H1 (cell line): ENCODE measurements around the gene MUC16. TPM values are rescaled to one million over a fixed set of nuclear protein-coding genes. Genes with fewer than 3 reads are reported as not detected.

Experiments used
- CTCF ChIA-PET: fragments of 300-600 bp; sonication (Branson Sonifier 250); formaldehyde crosslinking; loops from one replicate; lab custom pipeline; 2021; ENCODE audit not compliant: partially characterized antibody; lab: Charles Lee
- POLR2A ChIA-PET: fragments of 300-600 bp; sonication (Branson Sonifier 250); formaldehyde crosslinking; loops from one replicate; lab custom pipeline; 2021; ENCODE audit warnings: inconsistent platforms; ENCODE audit not compliant: partially characterized antibody; lab: Charles Lee
- DNase-seq, 2 experiments: peaks; one replicate each; pipeline versions ENCODE4 v3.0.0 to v3.0.0-alpha.2; 2010 to 2022; ENCODE audit warnings: low spot score in 2 of 2, low read depth in 1 of 2, mixed read lengths in 1 of 2
- FAIRE-seq: peaks from 2 replicates; lab custom pipeline; 2011; peaks lifted over from hg19 to GRCh38; lab: Jason Lieb, UNC
- H2AFZ ChIP-seq: 2 replicates; pipeline ENCODE4 v1.8.1; 2012; ENCODE audit warnings: low read length, inconsistent platforms
- H2AK5ac ChIP-seq: 2 replicates; pipeline ENCODE4 v1.6.1; 2013; ENCODE audit warnings: low read depth, low read length
- H2BK120ac ChIP-seq: replicated peaks from 2 replicates; pipeline ENCODE3; 2013; ENCODE audit warnings: low read depth, low read length, inconsistent platforms
- H2BK12ac ChIP-seq: 2 replicates; pipeline ENCODE4 v1.6.1; 2013; ENCODE audit warnings: low read depth, low read length
- H2BK15ac ChIP-seq: 2 replicates; pipeline ENCODE4 v1.6.1; 2013; ENCODE audit warnings: low read length
- H2BK20ac ChIP-seq: 2 replicates; pipeline ENCODE4 v1.6.1; 2013; ENCODE audit warnings: low read length
- H2BK5ac ChIP-seq: 2 replicates; pipeline ENCODE4 v1.6.1; 2013; ENCODE audit warnings: low read depth, low read length
- H3K14ac ChIP-seq: 2 replicates; pipeline ENCODE4 v1.6.1; 2013; ENCODE audit warnings: inconsistent platforms; ENCODE audit not compliant: insufficient read length
- H3K18ac ChIP-seq: 2 replicates; pipeline ENCODE4 v1.6.1; 2013; ENCODE audit warnings: low read length; ENCODE audit errors: extremely low read depth
- H3K23ac ChIP-seq: 2 replicates; pipeline ENCODE4 v1.6.1; 2013; ENCODE audit warnings: inconsistent platforms; ENCODE audit not compliant: insufficient read length
- H3K23me2 ChIP-seq: 2 replicates; pipeline ENCODE4 v1.6.1; 2013; ENCODE audit warnings: low read depth, low read length
- H3K27ac ChIP-seq: 2 replicates; pipeline ENCODE4 v1.6.1; 2011; ENCODE audit warnings: low read depth, low read length, inconsistent platforms
- H3K27me3 ChIP-seq, 4 experiments: replicated peaks in 1 of 4; 1 replicate in 1 of 4; 2 replicates in 3 of 4; pipeline versions ENCODE4 v1.6.1 to v1.8.1; 2011 to 2013; ENCODE audit warnings: low read length in 3 of 4, mild to moderate bottlenecking in 3 of 4, inconsistent platforms in 2 of 4, mixed read lengths in 2 of 4, moderate library complexity in 1 of 4; ENCODE audit not compliant: control insufficient read depth in 3 of 4, insufficient read depth in 3 of 4; ENCODE audit errors: extremely low read depth in 1 of 4
- H3K36me3 ChIP-seq, 4 experiments: 2 replicates each; pipeline versions ENCODE4 v1.6.1 to v1.8.1; 2011 to 2013; ENCODE audit warnings: mild to moderate bottlenecking in 4 of 4, low read length in 3 of 4, moderate library complexity in 2 of 4, control low read depth in 1 of 4, inconsistent platforms in 1 of 4; ENCODE audit not compliant: insufficient read depth in 4 of 4, control insufficient read depth in 2 of 4
- H3K4ac ChIP-seq: replicated peaks from 2 replicates; pipeline ENCODE3; 2013; ENCODE audit warnings: low read length, low read depth, mixed read lengths, inconsistent platforms; ENCODE audit not compliant: insufficient read length
- H3K4me1 ChIP-seq, 4 experiments: replicated peaks in 1 of 4; 1 replicate in 1 of 4; 2 replicates in 3 of 4; pipeline versions ENCODE4 v1.6.1 to v1.8.1; 2011 to 2013; ENCODE audit warnings: low read length in 3 of 4, inconsistent platforms in 2 of 4, mixed read lengths in 1 of 4; ENCODE audit not compliant: insufficient read depth in 4 of 4, control insufficient read depth in 3 of 4
- H3K4me2 ChIP-seq, 2 experiments: 2 replicates each; pipeline versions ENCODE4 v1.6.1 to v1.8.1; 2011 to 2013; ENCODE audit warnings: low read depth in 2 of 2, low read length in 2 of 2, control low read depth in 1 of 2, inconsistent platforms in 1 of 2, mild to moderate bottlenecking in 1 of 2; ENCODE audit not compliant: insufficient read depth in 1 of 2
- H3K4me3 ChIP-seq, 4 experiments: fragments of 200-600, 300-600 bp in 1 of 4; sonication (generic), shearing (Covaris generic), sonication (Bioruptor Twin) in 1 of 4; 2 replicates each; pipeline versions ENCODE4 v1.5.1 to v1.8.1; 2011 to 2016; ENCODE audit warnings: low read length in 4 of 4, low read depth in 3 of 4, control low read depth in 2 of 4, inconsistent platforms in 2 of 4, mild to moderate bottlenecking in 2 of 4, mixed read lengths in 1 of 4, moderate library complexity in 1 of 4; ENCODE audit not compliant: insufficient read depth in 2 of 4; ENCODE audit errors: extremely low read depth in 1 of 4
- H3K56ac ChIP-seq: replicated peaks from 2 replicates; pipeline ENCODE3; 2013; ENCODE audit warnings: low read depth, mild to moderate bottlenecking, mixed read lengths, low read length, inconsistent platforms; ENCODE audit not compliant: insufficient read length
- H3K79me1 ChIP-seq: 2 replicates; pipeline ENCODE4 v1.6.1; 2013; ENCODE audit warnings: low read depth, low read length, control low read depth
- H3K79me2 ChIP-seq, 2 experiments: 2 replicates each; pipeline versions ENCODE4 v1.6.1 to v1.8.1; 2012 to 2013; ENCODE audit warnings: low read length in 2 of 2, mild to moderate bottlenecking in 2 of 2, inconsistent platforms in 1 of 2; ENCODE audit not compliant: insufficient read depth in 2 of 2, control insufficient read depth in 1 of 2
- H3K9ac ChIP-seq, 4 experiments: replicated peaks in 1 of 4; 1 replicate in 1 of 4; 2 replicates in 3 of 4; pipeline versions ENCODE4 v1.6.1 to v1.8.1; 2011 to 2013; ENCODE audit warnings: low read depth in 3 of 4, low read length in 3 of 4, control low read depth in 2 of 4, mild to moderate bottlenecking in 2 of 4, moderate library complexity in 2 of 4, inconsistent platforms in 1 of 4; ENCODE audit errors: extremely low read depth in 1 of 4
- H3K9me3 ChIP-seq, 2 experiments: 2 replicates each; pipeline versions ENCODE4 v1.6.1 to v1.8.1; 2012 to 2013; ENCODE audit warnings: mild to moderate bottlenecking in 2 of 2, moderate library complexity in 2 of 2, control low read depth in 1 of 2, inconsistent platforms in 1 of 2, low read depth in 1 of 2, low read length in 1 of 2, mixed read lengths in 1 of 2; ENCODE audit not compliant: insufficient read depth in 2 of 2
- H4K20me1 ChIP-seq, 2 experiments: replicated peaks in 1 of 2; 2 replicates each; pipeline versions ENCODE3 to v1.8.1; 2011 to 2013; ENCODE audit warnings: inconsistent platforms in 2 of 2, low read length in 2 of 2, mild to moderate bottlenecking in 1 of 2; ENCODE audit not compliant: insufficient read depth in 2 of 2, control insufficient read depth in 1 of 2
- H4K5ac ChIP-seq: 2 replicates; pipeline ENCODE4 v1.6.1; 2013; ENCODE audit warnings: low read length, low read depth, mixed read lengths, inconsistent platforms; ENCODE audit not compliant: insufficient read length
- H4K8ac ChIP-seq: 2 replicates; pipeline ENCODE4 v1.8.0; 2013; ENCODE audit warnings: mild to moderate bottlenecking, moderate library complexity, low read length, inconsistent platforms; ENCODE audit not compliant: insufficient read depth; ENCODE audit errors: extremely low read depth
- H4K91ac ChIP-seq: replicated peaks from 2 replicates; pipeline ENCODE3; 2013; ENCODE audit warnings: low read length, mixed read lengths, inconsistent platforms; ENCODE audit not compliant: insufficient read length
- CBX8 ChIP-seq: fragments of 300-800, 300-1000 bp; sonication (generic); IDR thresholded peaks from 2 replicates; pipeline ENCODE4 v1.7.1; 2016; ENCODE audit warnings: low read depth, low read length, borderline replicate concordance
- CHD2 ChIP-seq: IDR thresholded peaks from 2 replicates; pipeline ENCODE4 v1.6.1; 2012; ENCODE audit warnings: low read length, improper control_type of control experiment
- NRF1 ChIP-seq: IDR thresholded peaks from 2 replicates; pipeline ENCODE4 v1.6.1; 2011; ENCODE audit warnings: mild to moderate bottlenecking, low read depth, low read length, improper control_type of control experiment
- RFX5 ChIP-seq: IDR thresholded peaks from 2 replicates; pipeline ENCODE4 v1.6.1; 2011; ENCODE audit warnings: low read depth, low read length, improper control_type of control experiment, borderline replicate concordance
- SIN3A ChIP-seq, 2 experiments: IDR thresholded peaks in 1 of 2; conservative IDR thresholded peaks in 1 of 2; 2 replicates each; pipeline ENCODE4 v1.6.1; 2011 to 2012; ENCODE audit warnings: low read length in 2 of 2, improper control_type of control experiment in 1 of 2, low read depth in 1 of 2, mild to moderate bottlenecking in 1 of 2
- TCF12 ChIP-seq: IDR thresholded peaks from 2 replicates; pipeline ENCODE4 v1.6.1; 2011; ENCODE audit warnings: low read depth, mild to moderate bottlenecking, low read length
- TEAD4 ChIP-seq: IDR thresholded peaks from 2 replicates; pipeline ENCODE4 v1.6.1; 2012; ENCODE audit warnings: low read depth, low read length, inconsistent platforms, mixed read lengths
- USF2 ChIP-seq: IDR thresholded peaks from 2 replicates; pipeline ENCODE4 v1.6.1; 2011; ENCODE audit warnings: low read length, improper control_type of control experiment
- WGBS, 2 experiments: shearing (Covaris generic) in 1 of 2; methylation state at CpG; one replicate each; pipeline versions ENCODE4 v1.1.6 to v1.1.7; 2013 to 2015; ENCODE audit warnings: low lambda C conversion rate in 2 of 2, mixed read lengths in 2 of 2, inconsistent platforms in 1 of 2, low coverage in 1 of 2, missing lambda C conversion rate in 1 of 2; ENCODE audit not compliant: insufficient replicate concordance in 2 of 2, insufficient coverage in 1 of 2, insufficient read length in 1 of 2; ENCODE audit errors: extremely low coverage in 1 of 2, missing lambda C conversion rate in 1 of 2; 5-methylcytosine and 5-hydroxymethylcytosine counted together
- polyA plus RNA-seq, 7 experiments: library from polyadenylated mRNA; depleted of rRNA in 3 of 7; stranded (reverse) in 5 of 7; unstranded in 2 of 7; fragments of >200 nt in 5 of 7; fragments of 200-250 nt in 2 of 7; gene quantifications; 1 replicate in 5 of 7; 2 replicates in 1 of 7; 4 replicates in 1 of 7; pipeline versions ENCODE4 v1.2.1 to v1.2.3, GENCODE V29; 2011 to 2013; ENCODE audit warnings: missing spikeins in 2 of 7, mixed read lengths in 2 of 7
- total RNA-seq: library from RNA; stranded (reverse); fragmentation: NEBNext Ultra II Directional; extraction: Animal tissue kit (Norgen Biotek cat#: 25700); gene quantifications from 2 replicates; pipeline ENCODE4 v1.2.1, GENCODE V29; 2021

The MUC16 gene
- total and polyA plus RNA-seq, 2 of the 8 experiments (the other 6 are each of a cell fraction or from before 2014, with no cell fraction given) = 0.17 to 0.60 TPM

GRCh38 chr19:9054765-9055164, 44.6 kb upstream of the MUC16 start:
- no peak overlapping the region for H3K23ac ChIP-seq
- peak overlapping the region; percentile 77; the same call in 1 of the 2 replicates for H2BK12ac ChIP-seq
- no peak overlapping the region for H3K14ac ChIP-seq
- no peak overlapping the region for H4K91ac ChIP-seq
- H3K56ac ChIP-seq = no peak overlapping the region
- ChIA-PET POLR2A (interaction anchor here (1.1 to 1.8 kb wide), 2 partner anchors 9 to 15 kb away, joined by 3 to 5 read pairs; no protein-coding TSS in a partner anchor), CTCF (interaction anchor here (0.8 to 1.4 kb wide), 4 partner anchors 10 to 817 kb away, joined by 3 to 6 read pairs (median 4); no protein-coding TSS in a partner anchor)
- H2AFZ ChIP-seq = no peak overlapping the region
- H4K5ac ChIP-seq = no peak overlapping the region
- H2BK5ac ChIP-seq = peak overlapping the region; percentile 90
- no peaks in the 10 kb centered on the region; the same call in 1 of the 2 replicates for H3K23me2 ChIP-seq
- no peaks in the 10 kb centered on the region for H4K20me1 ChIP-seq
- no peaks in the 10 kb centered on the region for H3K27me3 ChIP-seq
- H2AK5ac ChIP-seq = no peak overlapping the region
- no peak overlapping the region for H4K8ac ChIP-seq
- no peaks in the 10 kb centered on the region for H3K9me3 ChIP-seq
- H2BK120ac ChIP-seq = no peak overlapping the region
- no peaks in the 10 kb centered on the region for H3K79me2 ChIP-seq
- no peaks in the 10 kb centered on the region for H3K36me3 ChIP-seq
- no peak overlapping the region for H3K4ac ChIP-seq
- FAIRE-seq (no peak), DNase-seq (peak in 1 of 2 experiments; percentile 54)
- WGBS, 2 experiments = 20% methylated on average over 5 of the region's 8 CpGs; no CpG with 5 or more reads in 1 of the 2 experiments
- H2BK20ac ChIP-seq = 0 out of 2 replicates have a peak overlapping the region, but pooled peaks have one; percentile 80
- H3K4me1 ChIP-seq = peaks cover 4 to 16% (median 8%) of the 10 kb centered on the region in 4 experiments; a peak in 6 of 7 replicates
- H3K27ac ChIP-seq = peak overlapping the region; percentile 69; the same call in 1 of the 2 replicates
- no peak overlapping the region; the same call in none of the 2 replicates for H3K18ac ChIP-seq
- no peak overlapping the region; the same call in 1 of the 2 replicates for H2BK15ac ChIP-seq
- no peaks in the 10 kb centered on the region for H3K79me1 ChIP-seq
- peak overlapping the region; percentile 58 to 74 for H3K4me2 ChIP-seq
- peak overlapping the region in 2 of 4 experiments; percentile 5 to 37; a peak in 1 of 8 replicates for H3K4me3 ChIP-seq
- H3K9ac ChIP-seq = peak overlapping the region in 1 of 4 experiments; percentile 32; a peak in 1 of 7 replicates
- TF ChIP-seq NRF1 (no peak), CHD2 (no peak), SIN3A (conservative IDR thresholded peaks at IDR 0.05 in 1 of 2, IDR thresholded peaks at IDR 0.05 in 1 of 2; ENCODE audit: low read depth in 1 of 2, low read length in 2 of 2) (no peak), TEAD4 (no peak), USF2 (no peak), TCF12 (no peak), CBX8 (no peak), RFX5 (no peak)
